Effector CD8-positive, alpha-beta T cell (primary cell): ENCODE data around the gene ARHGAP22.

Source experiments
- DNase-seq: peaks from one replicate; lab custom pipeline; 2025; lab: John Stamatoyannopoulos, UW

The ARHGAP22 gene

DNA sequence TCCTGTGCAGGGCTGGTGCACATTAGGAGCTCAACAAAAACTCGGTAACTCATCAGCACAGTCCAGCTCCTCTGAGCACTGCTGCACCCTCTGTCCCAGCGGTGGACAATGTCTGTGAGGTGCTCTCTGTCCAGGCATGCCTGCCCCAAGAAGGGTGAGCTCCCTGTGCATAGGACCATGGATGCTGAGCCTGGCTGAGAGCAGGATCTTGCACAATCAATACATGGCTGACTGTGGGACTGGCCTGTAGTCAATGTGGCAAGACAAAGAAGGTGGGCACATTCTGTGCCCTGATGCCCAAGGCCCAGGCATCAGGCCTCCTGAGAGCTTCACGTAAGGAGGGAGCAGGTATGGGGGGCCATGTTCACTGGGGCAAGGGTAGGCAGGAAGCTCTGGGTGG, 17.1 kb downstream of the ARHGAP22 start:
- DNase-seq = no peak

DNA sequence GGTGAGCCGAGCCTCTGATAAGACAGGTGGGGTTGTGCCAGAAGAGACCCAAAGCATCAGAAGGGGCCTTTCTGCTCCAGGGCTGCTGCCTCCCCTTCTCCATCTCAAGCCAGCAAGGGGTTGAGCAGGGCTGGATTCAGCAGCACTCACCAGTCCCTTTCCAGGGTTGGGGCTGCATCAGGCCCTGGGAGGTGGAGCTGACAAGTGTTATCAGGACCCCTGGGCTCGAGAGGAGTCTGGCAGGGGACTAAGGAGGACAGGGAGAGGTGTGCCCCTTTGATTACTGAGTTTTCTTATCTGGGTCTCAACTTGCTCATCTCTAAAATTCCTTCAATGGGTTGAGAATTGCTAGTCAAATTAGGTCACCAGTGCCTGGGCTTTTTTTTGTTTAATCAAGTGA, 17.8 kb downstream of the ARHGAP22 start:
- no peak for DNase-seq

GRCh38 chr10:48582970-48583369, 21.9 kb downstream of the ARHGAP22 start:
- DNase-seq = no peak

DNA sequence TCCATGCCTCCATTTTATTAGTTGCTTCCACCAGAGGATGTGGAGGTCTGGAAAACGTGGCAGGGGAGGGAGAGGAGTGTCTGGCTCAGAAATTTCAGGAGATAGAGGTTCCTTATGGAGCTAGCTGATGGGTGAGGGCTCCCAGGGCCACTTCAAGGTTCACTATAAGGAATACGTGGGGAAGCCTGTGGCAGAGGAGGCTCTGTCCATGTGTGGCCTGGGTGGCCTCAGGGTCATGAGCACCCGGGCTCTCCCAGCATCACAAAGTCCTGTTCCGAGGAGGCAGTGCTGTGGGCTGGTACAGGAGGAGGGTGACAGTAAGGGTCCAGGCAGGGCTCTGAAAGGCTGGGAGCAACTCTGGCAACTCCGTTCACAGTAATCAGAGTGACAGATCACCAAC, 24.6 kb downstream of the ARHGAP22 start:
- no peak for DNase-seq

DNA sequence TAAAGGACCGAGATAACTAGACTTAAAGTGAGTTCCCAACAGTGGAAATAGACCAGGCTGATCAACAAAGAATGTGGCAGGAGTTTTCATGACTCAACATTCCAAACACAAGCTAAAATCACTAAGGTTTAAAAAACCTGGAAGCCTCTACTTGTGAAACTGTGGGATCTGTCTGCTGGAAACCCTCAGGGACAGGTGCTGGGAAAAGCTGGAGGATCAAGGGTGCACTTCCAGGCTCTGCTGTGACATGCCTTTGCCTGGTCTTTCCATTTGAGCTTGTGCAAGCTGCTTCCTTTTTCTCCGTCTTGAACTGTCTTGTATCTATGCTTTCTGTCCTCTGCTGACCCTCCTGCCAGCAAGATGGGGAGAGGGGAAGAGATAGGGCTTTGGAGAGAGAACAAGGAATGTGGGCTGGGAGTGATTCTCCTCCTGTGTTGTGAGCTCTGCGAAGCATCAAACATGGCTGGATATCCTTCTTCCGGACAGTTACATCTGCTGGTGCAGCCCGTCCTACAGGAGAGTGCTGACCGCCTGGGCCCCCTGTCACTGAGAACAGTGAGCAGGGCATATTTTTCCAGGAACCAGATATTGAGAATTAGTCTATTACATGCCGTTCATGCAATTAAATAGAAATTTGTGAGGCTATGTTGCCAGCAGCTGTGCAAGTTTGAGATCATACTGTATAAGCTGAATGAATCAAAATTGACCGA, 25.5 kb downstream of the ARHGAP22 start:
- DNase-seq = no peak

DNA sequence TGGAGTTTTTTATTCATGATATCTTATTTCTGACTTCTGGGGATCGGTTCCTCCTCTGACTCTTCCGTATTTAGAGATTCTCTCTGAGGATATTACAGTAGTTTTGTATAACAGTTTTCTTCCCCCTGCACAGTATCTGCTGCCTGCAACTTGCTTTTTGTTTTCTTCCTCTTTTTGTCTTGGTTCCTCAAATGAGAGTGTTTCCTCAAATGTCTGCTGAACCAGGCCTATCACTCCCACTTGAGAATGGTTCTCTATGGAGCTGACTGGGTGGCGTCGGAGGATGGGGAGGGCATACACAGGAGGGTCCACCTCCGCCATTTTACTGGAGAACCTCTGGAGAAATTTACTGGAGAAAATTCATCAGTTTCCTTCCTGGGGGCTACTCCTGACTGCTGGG, 27.7 kb downstream of the ARHGAP22 start:
- no peak for DNase-seq

DNA sequence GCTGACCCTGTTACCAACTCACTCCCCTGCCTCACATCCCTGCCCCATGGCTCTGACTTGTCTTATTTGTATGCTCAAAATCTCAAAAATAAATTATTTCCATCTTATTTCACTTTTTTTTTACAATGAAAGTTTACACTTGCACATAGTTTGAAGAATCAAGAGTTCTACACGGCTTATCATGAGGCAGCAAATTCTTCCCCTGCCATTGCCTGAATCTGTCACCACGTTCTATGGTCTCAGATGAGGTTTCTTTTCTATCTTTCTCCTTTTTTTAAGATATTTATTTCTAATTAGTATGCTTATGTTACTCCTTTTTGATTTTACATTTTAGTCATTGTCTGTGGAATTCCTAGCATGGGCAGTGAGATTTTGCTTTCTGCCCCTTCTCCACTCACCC, 28.4 kb downstream of the ARHGAP22 start:
- DNase-seq = no peak

- no peak for DNase-seq
Observed at GRCh38 chr10:48575901-48576300, 29.0 kb downstream of the ARHGAP22 start.

GRCh38 chr10:48574817-48575380, 30.0 kb downstream of the ARHGAP22 start:
- DNase-seq = no peak

DNA sequence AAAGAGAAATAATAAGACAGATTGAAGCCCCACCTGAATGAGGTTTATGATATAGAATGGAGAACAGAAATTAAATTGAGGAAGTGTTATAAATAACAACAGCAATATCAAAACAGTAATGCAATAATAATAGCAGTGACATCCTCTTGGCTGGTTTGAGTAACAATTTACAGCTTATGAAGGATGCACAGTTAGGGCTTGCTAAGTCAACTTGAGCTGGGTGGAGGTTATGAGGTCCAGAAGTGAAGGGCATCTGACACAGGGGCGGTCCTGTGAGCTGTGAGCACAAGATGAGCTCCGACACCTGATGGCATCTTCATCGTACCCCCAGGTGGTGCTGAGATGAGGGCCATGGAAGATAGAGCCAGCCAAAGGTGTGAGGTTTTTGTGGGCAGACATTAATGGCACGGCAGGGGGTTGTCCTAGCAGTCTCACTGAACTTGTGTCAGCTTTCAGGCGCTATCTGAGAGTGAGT, 30.5 kb downstream of the ARHGAP22 start:
- no peak for DNase-seq

DNA sequence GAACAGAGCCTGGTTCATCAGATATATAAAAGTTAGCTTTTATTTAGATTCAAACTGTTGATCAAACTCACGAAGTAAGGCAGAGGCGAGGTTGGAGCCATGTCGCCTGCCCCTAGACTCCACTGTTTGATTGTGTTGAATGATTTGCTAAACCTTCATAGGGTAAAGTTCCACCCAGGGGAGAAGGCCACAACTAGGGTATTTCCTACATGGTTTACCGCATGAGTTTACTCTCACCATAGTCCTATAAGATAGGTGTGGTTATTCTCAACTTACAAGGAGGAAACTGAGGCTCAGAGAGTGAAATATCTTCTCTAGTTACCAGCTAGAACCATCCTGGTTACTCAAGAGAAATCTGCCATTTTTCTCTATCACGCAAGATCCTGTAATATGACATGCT, 31.8 kb downstream of the ARHGAP22 start:
- no peak for DNase-seq

GRCh38 chr10:48572414-48572813, 32.5 kb downstream of the ARHGAP22 start:
- DNase-seq = no peak

GRCh38 chr10:48568546-48568945, 36.3 kb downstream of the ARHGAP22 start:
- DNase-seq = no peak

DNA sequence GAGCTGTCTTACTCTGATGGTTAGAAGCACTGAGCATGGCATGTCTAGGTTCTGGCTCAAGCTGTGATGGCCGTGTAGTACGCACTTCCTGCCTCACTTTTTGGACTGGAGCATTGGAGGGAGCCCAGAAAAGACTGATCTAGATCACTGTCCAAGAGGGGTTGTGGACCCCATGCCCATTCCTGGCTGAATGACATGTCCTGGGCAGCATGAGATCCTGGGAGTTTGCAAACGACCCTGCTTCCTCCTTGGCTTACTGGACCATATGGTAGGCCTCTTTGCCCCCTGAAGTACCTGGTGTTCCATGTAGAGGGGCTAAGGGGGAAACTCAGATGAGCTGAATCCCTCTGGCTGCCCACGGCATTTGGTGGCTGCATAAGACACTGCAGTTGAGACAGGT, 36.7 kb downstream of the ARHGAP22 start:
- no peak for DNase-seq

- no peak for DNase-seq
Observed at GRCh38 chr10:48567346-48567745, 37.5 kb downstream of the ARHGAP22 start.

DNA sequence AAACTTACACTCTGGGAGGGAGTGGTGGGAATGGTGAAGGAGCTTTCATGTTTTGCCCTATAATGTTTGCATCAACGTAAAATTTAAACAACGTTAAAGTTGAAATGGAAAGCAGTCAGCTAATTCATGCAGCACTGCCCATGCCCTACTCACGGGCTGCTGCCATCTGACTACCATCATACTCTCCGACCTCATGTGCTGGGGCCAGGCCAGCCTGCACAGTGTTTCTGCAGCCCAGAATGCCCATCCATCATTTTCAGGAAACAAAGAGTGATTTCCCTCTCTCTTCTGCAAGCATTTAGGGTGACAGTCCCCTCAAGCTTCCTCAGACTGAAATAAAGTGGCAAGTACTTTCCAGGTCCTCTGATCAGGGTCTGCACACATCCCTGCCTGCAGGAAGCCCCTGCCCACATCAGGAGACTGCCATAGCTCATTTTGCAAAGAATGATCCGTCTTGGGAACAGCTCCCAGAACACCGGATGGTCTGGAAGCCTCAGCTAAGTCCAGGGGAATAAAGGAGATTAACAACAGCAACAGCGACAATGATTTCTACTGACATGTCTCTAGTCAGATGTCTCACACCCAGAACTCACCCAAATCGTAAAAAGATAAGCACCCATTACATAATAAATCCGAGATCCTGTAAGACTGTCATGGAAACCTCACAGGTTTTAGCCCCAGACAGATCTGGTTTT, 40.3 kb downstream of the ARHGAP22 start:
- DNase-seq = no peak

- DNase-seq = no peak
Observed at GRCh38 chr10:48557511-48558123, 47.3 kb downstream of the ARHGAP22 start.

GRCh38 chr10:48556713-48557112, 48.2 kb downstream of the ARHGAP22 start:
- no peak for DNase-seq

DNA sequence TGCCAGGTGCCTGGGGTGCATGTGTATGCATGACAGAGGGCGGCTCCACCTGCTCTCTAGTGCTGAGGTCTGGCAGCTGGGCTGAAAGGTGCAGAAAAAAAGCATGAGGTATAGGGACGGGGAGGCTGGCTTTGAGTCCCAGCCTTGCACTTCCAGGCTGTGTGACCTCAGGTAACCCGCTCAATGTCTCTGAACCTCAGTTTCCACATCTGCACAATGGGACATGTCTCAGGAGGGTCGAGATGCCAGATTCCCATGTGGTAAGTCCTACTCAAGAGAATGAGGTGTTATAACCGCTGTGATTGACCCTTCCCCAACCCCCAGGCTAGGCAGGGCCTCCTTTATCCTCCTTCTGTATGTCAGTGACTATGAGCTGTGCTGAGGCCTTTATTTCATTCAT, 48.8 kb downstream of the ARHGAP22 start:
- DNase-seq = no peak

DNA sequence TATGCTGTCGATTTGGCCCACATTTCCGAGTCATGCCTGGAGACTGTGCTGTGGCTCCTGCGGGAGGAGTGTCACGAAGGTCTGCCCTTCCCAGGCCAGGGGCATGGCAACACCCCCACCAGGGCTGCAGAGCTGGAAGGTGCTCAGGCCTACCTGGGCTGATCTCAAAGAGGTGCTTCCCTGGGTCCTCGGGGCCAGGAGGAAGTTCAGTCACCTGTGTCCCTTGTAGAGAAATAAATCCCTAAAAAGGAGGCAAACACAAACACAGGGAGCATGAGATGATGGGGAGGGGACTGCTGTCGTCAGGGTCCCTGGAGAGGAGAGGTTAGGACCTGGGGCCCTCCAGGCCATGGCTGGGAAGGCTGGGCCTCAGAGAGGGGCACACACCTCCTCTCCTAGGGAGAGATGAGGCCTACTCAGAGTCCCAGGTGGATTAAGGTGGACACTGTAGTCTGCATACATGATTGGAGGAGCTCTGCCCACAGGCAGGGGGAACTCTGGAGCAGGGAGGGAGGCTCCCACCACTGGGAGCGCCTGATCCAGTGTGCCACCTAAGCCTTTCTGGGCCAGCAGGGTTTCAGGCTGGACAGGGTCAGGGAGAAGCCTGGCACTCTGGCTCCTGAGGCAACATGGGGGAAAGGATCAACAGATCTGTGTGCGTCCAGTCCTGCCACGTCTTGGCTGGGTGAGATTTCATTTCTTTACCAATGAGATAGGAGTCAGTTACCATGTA, 49.4 kb downstream of the ARHGAP22 start:
- no peak for DNase-seq

DNA sequence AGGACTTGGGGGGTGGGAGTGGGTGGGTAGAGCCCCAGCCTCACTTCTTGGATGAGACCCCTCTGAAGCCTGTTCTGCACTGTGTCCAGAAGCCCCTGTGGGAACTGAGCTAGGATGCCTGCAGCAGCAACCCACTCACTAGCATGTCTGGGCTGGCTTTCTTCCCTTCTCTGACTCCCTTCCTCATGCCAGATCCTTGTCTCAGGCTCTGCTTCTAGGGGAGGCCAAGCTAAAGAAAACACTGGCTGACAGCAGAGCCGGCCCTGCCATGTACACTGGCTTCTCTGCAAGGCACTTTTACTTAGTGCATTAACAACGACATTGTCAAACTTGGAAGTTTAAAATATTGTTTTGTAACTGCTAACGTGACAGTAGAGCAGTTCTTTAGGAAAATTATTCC, 50.2 kb downstream of the ARHGAP22 start:
- no peak for DNase-seq

DNA sequence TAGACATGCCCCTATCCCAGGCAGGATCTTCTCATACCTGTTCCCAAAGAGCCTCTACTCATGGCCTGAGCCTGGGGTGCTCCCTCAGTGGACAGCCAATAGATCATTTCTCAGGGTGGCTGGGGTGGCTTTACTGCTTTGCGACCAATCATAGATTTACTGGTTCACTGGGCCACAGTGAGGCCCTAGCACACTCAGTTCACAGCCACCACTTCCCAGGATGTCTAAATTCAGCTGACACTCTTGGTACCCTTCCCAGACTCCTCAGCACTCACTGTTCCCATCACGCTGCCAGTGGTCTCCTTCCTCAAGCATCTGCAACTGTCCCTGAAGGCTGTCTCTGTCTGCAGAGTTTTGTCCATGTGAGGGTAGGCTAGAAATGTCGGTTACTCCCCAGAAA, 50.6 kb downstream of the ARHGAP22 start:
- no peak for DNase-seq
